Calu3 (cell line): ENCODE measurements around the gene ITPKB. TPM values are rescaled to one million over a fixed set of nuclear protein-coding genes. Genes with fewer than 3 reads are reported as not detected.

ENCODE experiments used
- BruUV-seq: library from RNA; stranded (reverse); fragments of 400-500 nt; replicated peaks from 2 replicates; lab custom pipeline; 2021; lab: Mats Ljungman, UMichigan
- CTCF ChIA-PET: fragments of 300-600 bp; sonication (Branson Sonifier 250); formaldehyde crosslinking; loops from one replicate; lab custom pipeline; 2022; ENCODE audit warnings: antibody characterized with exemption; lab: Charles Lee
- DNase-seq: peaks from one replicate; pipeline ENCODE4 v3.0.0; 2022
- H3K27ac Mint-ChIP-seq: one replicate; pipeline ENCODE4 v1.8.0; 2022; ENCODE audit warnings: mixed read lengths; ENCODE audit not compliant: unreplicated experiment
- H3K27me3 Mint-ChIP-seq: one replicate; pipeline ENCODE4 v1.8.0; 2022; ENCODE audit warnings: mixed read lengths; ENCODE audit not compliant: unreplicated experiment
- H3K36me3 Mint-ChIP-seq: one replicate; pipeline ENCODE4 v1.8.0; 2022; ENCODE audit warnings: mild to moderate bottlenecking, moderate library complexity, mixed read lengths; ENCODE audit not compliant: insufficient read depth, unreplicated experiment
- H3K4me1 Mint-ChIP-seq: one replicate; pipeline ENCODE4 v1.8.0; 2022; ENCODE audit warnings: mild to moderate bottlenecking, low read depth, mixed read lengths; ENCODE audit not compliant: unreplicated experiment
- H3K4me3 Mint-ChIP-seq: one replicate; pipeline ENCODE4 v1.8.0; 2022; ENCODE audit warnings: mild to moderate bottlenecking, low read depth, moderate library complexity, mixed read lengths; ENCODE audit not compliant: unreplicated experiment
- H3K9me3 Mint-ChIP-seq: one replicate; pipeline ENCODE4 v1.8.0; 2022; ENCODE audit warnings: low read depth, mixed read lengths; ENCODE audit not compliant: unreplicated experiment
- CTCF ChIP-seq: fragments of 200-600 bp; IDR thresholded peaks from one replicate; pipeline ENCODE4 v1.8.0; 2022; ENCODE audit warnings: antibody characterized with exemption; ENCODE audit not compliant: unreplicated experiment
- intact Hi-C: fragments of 100-400 bp; cut with micrococcal nuclease; formaldehyde crosslinking; loops from one replicate; pipeline ENCODE4 v1.10.0; 2022; ENCODE audit not compliant: unreplicated experiment
- total RNA-seq: library from RNA; stranded (reverse); gene quantifications from 2 replicates; pipeline ENCODE4 v1.2.3, GENCODE V29; 2022

The ITPKB gene
- total RNA-seq, 1 experiment from 2014 or later = 11.8 TPM

GRCh38 chr1:226688808-226689207 lies 50.3 kb downstream of the ITPKB start:
- no peak for TF ChIP-seq CTCF
- no TSS peak for BruUV-seq
- H3K36me3 Mint-ChIP-seq = no peaks in the 10 kb centered on the region

GRCh38 chr1:226688056-226688748 lies 50.9 kb downstream of the ITPKB start:
- Mint-ChIP-seq H3K27me3 (no peaks in the 10 kb centered on the region), H3K4me1 (no peaks in the 10 kb centered on the region), H3K27ac (no peak overlapping the region), H3K9me3 (no peaks in the 10 kb centered on the region), H3K4me3 (no peak overlapping the region), H3K36me3 (no peaks in the 10 kb centered on the region)
- intact Hi-C loops = no loop called here
- DNase-seq = no peak
- CTCF ChIA-PET = interaction anchor here (1.4 kb wide), 1 partner anchor 12 kb away, joined by 3 read pairs; no protein-coding TSS in a partner anchor
- no TSS peak for BruUV-seq
- no peak for TF ChIP-seq CTCF

More at GRCh38 chr1:226688808-226689207, 50.3 kb downstream of the ITPKB start:
- Mint-ChIP-seq H3K4me1 (no peaks in the 10 kb centered on the region), H3K27me3 (no peaks in the 10 kb centered on the region), H3K4me3 (no peak overlapping the region), H3K9me3 (no peaks in the 10 kb centered on the region), H3K27ac (no peak overlapping the region)
- CTCF ChIA-PET = interaction anchor here (0.7 kb wide), 1 partner anchor 121 kb away, joined by 3 read pairs; no protein-coding TSS in a partner anchor
- intact Hi-C loops = no loop called here
- DNase-seq = no peak

- no peak for DNase-seq
- no TSS peak for BruUV-seq
- Mint-ChIP-seq H3K27ac (no peak overlapping the region), H3K9me3 (no peaks in the 10 kb centered on the region), H3K4me1 (no peaks in the 10 kb centered on the region), H3K27me3 (no peaks in the 10 kb centered on the region), H3K4me3 (no peak overlapping the region), H3K36me3 (no peaks in the 10 kb centered on the region)
- TF ChIP-seq CTCF = no peak
- CTCF ChIA-PET = interaction anchor here (1.4 kb wide), 1 partner anchor 13 kb away, joined by 3 read pairs; no protein-coding TSS in a partner anchor
- intact Hi-C loops = no loop called here
These were observed 51.7 kb downstream of the ITPKB start for GRCh38 chr1:226687426-226687825.

GRCh38 chr1:226686440-226687425 lies 52.3 kb downstream of the ITPKB start:
- DNase-seq = no peak
- H3K27ac Mint-ChIP-seq = no peak overlapping the region
- BruUV-seq = no TSS peak
- H3K36me3 Mint-ChIP-seq = no peaks in the 10 kb centered on the region
- H3K9me3 Mint-ChIP-seq = no peaks in the 10 kb centered on the region
- no peaks in the 10 kb centered on the region for H3K4me1 Mint-ChIP-seq
- H3K4me3 Mint-ChIP-seq = no peak overlapping the region
- CTCF ChIA-PET = interaction anchor here (1.4 kb wide), 1 partner anchor 14 kb away, joined by 3 read pairs; no protein-coding TSS in a partner anchor
- intact Hi-C loops = no loop called here
- TF ChIP-seq CTCF = no peak
- H3K27me3 Mint-ChIP-seq = no peaks in the 10 kb centered on the region
